Measurements from ENCODE around the gene TNNI3.

- TF ChIP-seq CTCF (IDR thresholded peaks at IDR 0.05; ENCODE audit: borderline replicate concordance, extremely low read depth, low read length, poor library complexity, severe bottlenecking) = no peak
- TF ChIP-seq EZH2 (IDR thresholded peaks at IDR 0.05; ENCODE audit: borderline replicate concordance, low read depth, low read length, severe bottlenecking) = no peak
These were observed 22.8 kb downstream of the TNNI3 start for GRCh38 chr19:55134736-55135135.

Measured in DND-41 (cell line).